Kidney tubule cell (primary cell): ENCODE measurements around the gene AFF3.
"Not testable (repeated sequence)": the region's sequence is repeated elsewhere in the genome, so short reads cannot be mapped to it uniquely, and the experiment has no call there.

Experiments
- DNase-seq: peaks from one replicate; pipeline ENCODE4 v3.0.0-alpha.2; 2018; ENCODE audit warnings: low spot score

The AFF3 gene

DNA sequence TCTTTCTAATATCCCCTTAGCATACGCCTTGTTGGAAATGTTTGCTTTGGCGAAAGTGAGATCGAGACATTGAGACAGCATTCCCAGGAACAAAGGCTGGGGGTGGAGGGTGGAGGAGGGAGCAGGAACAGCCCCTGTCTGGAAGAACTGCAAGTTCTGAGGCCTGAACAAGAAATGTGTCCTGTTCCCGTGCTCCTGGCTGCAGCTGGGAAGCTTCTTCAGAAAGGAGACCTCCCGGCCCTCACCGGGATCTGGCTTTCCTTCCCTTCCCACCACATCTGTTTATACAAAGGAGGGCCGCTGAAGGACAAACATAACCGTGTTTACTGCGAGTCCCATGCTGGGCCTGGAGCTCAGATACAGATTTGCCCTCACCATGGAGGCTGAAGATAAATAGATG lies 35.9 kb downstream of the AFF3 start:
- no peak for DNase-seq

DNA sequence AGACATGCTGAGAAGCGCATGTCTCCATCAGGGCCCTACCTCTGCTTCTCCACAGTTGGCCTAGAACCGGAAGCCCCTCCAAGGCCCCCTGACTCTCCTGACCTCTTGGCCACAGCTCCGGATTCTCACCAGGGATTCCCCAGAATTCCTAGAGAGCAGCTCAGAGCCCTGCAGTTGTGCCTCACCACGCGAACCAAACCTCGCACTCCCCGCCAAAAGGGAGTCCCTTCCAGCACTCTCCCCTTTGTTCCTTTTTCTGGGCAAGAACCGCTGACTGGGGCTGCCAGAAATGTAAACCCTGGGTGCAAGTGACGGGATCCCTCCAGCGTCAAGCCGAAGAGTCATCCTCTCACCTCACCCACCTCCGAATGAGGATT lies 36.7 kb downstream of the AFF3 start:
- DNase-seq, result no peak

DNA sequence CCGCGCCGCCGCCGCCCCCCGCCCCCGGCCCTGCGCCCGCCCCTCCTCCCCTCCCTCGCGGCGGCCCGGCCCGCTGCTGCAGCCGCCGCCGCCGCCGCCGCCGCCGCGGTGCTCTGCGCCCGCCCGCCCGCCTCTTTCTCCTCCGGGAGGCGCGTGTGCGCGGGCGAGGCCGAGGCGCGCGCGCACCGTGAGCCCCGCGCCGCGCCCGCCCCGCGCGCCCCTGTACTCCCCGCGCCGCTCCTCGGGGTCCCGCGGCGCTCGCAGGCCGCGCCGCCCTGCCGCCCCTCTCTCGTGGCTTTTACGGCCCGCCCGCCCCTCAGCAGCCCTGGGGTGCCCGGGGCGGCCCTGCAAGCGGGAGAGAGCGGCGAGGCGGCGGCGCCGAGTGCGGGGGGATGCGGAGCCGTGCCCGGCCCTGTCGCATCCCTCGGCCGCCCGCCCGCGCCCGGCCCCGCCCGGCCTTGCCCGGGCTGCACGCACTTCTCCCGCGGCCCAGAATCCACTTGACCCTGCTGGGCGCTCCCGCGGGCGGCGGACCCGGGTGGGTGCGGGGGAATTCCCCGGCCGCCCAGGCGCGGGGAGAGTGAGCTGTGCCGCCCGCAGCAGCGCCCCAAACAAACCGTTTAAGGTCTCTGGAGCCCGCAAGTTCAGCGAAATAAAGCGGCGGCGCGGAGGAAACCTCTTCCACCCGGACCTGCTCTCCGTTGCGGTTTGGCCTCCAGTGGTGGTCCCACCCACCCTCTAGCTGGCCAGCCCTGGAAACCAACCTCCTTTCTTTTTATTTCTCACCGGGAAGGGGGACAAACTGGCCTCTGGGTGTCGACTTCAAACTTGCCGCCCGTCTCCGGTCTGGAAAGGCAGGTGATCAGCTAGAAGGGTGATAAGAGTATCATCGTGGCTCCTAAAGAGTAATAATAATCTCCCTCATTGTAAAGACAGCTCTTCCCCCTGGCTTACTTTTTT lies 37.4 kb downstream of the AFF3 start:
- peak; percentile 7 for DNase-seq

DNA sequence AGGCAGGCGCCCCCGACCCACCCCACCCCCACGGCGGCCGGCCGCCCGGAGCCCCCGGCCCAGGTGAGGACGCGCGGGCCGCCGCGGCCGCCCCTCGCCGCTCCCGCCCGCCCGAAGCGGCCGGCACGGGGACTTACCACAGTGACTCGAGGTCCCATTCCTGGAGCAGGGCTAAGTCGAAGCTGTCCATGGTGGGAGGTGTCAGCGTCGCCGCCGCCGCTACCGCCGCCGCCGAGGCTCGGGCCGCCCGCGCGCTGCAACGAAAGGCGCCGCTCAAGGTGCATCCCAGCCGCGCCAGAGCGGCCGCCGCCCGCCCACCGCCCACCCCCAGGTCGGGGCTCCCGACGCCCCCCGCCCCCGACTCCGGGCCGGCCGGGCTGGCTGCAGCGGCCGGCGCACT lies 38.1 kb downstream of the AFF3 start:
- not testable (repeated sequence) for DNase-seq

DNA sequence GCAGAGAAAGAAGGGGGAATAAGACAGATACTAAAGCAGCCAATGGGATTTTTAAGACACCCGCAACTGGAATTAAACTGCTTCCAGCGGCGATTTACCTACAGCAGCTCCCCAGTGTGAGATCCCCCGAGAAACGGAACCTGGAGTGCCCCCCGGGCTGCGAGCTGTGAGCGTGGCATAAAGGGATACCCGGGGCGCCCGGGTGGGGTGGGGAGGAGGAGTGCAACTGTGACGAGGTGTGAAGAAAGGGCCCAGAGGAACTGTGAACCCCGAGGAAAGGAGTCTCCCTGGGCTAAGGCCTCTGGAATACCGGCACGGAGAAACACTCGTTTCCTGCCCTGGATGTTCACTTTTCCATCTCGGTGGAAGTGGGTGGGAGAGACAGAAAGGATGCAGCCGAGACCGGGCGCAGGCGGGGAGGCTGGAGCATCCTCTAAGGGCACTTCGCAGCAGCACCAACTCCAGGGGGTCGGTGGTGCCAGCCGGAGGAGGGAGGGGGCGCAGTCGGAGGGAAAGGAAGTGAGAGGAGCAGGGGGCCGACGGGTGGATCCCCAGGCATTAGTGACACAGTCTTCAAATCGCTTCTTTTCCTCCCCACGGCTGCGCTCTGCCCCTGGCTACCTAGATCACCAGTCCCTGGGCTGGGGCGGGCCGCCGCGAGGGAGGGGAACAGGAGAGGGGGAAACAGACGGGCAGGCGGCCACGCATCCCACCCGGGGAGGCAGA lies 38.7 kb downstream of the AFF3 start:
- DNase-seq, result not testable (repeated sequence)

DNA sequence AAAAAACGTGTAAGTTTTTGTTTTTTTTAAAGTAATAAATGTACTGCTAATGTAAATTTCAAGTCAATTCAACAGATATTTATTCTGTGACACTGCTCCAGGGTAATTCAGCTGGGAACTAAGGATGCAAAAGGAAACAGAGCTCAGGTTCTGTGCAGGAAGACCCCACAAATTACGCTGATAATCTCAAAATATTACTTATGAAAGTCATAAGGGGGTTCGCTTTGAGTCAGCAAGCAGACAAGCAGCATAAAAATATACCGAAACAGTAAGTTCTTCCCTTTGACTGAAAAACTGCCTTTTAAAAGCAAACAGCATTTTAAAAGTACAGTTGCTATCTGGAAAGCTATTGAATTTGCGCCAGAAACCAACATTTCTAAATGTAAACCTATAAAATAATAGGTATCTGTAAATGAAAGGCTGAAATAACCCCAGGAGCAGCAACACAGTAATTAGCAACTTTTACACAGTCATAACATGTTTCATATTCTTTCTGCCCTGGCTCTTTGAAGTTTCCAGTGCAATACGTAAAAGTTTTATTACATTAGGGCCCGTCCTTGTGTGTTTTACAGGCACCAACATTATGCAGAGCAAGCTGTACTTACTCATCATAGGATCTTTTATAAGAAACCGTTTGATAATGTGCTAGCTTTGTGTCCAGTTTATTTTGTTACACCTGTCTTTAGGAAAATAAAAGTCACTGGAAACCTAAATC lies 39.8 kb downstream of the AFF3 start:
- not testable (repeated sequence) for DNase-seq

DNA sequence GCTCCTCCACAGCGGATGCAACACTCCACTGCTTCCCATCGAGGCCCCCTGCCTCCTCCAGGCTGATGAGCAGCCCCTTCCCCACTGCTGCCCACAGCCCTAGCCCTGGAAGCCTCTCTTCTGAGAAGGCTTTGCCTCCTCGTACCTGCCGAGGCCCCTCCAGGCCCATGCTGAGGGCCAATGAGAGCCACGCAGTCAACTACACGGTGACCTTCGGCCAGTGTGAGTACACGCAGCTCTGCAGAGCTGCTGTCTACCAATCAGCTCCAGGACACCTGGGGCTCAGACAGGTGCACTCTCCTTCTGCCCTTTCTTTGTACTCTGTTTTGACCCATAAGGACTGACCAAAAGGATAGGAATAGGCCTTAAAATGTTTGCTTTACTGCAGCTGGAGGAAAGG lies 43.5 kb downstream of the AFF3 start:
- not testable (repeated sequence) for DNase-seq

DNA sequence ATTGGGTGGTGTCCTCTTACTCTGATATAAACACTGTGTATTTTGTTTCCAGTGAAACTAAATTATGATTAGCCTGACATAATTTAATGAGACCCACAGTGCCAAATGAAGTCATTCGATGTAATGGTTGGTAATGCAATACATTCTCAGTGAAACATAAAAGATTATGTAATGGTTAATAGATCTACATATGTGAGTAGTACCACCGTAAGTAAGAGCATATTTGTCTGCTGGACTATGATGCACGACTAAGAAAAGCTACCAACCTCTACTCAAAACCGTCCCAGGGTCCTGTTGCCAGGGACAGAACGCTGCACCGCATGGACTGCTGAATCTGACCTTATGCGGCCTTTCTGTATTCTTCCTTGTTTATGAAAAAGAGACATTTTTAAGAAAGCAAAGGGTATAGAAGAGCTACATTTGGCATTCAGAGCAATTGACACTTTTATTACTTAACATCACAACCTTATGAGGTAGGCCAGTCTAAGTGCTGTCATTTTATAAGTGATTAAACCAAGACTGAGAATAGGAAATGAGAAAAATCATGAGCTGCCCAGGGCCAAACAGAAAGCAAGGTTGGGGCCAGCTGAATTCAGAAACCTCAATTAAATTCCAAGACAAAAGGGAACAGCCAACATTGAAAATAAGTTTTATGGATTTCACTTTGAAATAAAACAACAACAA lies 44.6 kb downstream of the AFF3 start:
- DNase-seq, result not testable (repeated sequence)

DNA sequence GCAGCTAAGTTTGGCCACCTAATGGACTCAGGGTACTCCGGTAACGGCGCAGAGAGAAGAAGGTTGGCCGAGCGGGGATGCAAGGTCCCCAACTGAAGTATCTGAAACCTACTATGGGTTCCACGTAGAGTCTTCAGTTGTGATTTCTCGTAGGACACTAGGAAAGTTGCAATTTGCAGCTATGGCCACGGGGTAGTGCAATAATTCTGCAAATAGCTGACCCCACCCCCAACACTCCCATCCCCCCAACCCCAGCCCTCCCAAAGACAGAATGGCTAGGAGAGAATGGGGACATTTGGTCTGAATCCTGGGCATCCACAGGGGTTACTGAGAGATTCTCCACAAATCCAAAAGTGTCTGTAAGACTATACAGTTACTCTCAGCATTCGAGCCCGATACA lies 46.5 kb downstream of the AFF3 start:
- not testable (repeated sequence) for DNase-seq

DNA sequence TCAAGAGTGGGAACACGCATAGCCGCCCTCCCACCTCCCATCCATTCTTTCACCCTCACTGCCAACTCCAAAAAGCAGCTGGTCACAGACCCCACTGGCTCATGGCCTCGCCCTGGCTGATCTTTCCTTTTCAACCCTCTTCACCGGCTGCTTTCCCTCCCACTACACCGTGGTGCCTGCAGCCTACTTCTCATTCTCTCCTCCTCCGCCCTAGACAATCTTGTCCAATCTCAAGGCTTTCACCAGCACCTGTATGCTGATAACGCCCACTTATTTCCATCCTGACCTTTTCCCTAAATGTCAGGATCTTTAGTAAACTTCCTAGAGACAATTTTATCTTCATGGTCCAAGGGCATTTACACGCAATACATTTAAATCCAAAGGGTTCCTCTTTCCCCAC lies 50.6 kb downstream of the AFF3 start:
- not testable (repeated sequence) for DNase-seq

DNA sequence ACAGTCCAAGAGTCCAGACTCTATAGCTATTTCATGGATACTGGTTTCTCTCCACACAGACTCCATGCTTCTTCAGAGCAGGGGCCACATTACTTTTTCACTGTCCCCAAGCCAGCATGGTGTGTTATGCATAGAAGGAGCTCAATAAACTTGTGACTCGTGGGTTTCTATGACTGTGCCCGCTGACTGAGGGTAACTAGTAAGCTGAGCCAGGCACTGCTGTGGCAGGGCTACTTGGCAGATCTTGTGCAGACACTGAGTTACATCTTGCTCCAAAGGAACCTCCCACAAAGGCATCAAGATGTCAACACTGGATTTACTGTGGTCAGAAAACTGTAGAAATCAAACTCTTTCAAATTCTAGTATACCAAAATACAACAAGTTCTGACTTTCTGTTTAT lies 56.6 kb downstream of the AFF3 start:
- DNase-seq, result not testable (repeated sequence)

DNA sequence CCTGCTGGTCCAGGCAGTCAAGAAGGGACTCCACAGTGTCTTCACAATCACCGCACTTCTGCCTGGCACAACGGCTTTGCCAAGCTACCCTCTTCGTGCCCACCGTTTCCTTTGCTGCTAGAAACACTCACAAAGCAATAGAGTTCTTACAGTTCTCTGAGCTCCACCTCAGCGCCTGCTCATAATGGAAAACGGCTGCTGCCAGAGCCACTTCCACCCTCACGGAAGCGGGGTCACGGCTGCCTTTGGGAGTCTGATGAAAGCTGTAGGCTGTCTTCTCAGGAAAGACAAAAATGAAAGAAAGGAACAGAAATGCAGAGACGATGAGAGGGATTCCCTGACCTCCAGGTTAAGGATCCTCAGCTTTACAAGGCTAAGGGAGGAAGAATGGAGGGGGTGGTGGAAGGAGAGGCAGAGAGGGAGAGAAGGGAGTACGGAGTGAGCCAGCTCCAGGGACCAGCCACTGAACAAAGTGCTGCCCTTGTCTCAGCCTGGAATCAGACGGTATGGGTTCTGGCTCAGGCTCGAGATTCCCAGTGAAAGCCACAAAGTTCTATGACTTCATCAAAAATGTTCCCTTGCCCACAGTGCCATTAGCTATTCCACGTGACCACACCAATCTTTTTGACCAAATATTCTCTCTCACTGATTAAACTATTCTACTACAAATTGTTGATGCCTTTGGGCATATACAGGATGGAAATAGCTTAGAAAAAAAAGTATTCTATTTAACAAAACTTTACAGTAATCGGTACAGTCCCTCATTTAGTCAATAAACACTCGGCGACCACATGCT lies 58.8 kb downstream of the AFF3 start:
- not testable (repeated sequence) for DNase-seq

DNA sequence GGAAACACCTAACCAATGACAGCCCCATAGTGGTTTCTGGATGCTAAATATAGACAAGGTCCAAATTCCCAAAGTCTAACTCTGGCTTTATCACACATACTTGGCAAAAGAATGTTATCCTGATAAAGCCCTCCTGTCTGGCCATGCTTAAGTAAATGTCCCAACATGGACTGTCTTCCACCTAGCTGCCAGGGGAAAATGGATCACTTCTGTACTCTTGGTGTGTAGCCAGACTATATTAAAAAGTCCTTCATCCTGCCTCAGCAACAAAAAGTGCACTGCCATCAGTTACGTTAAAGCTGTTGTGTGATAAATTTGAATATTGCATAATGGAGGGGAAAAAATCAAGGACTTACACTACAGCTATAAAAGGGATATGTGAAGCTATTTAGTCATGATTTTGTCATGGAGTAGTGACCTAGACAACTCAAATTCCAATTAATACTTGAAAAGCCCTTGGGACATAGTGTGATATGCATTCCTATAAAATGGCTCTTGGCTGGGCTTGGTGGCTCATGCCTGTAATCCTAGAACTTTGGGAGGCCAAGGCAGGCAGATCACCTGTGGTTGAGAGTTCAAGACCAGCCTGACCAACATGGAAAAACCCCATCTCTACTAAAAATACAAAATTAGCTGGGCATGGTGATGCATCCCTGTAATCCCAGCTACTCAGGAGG lies 60.0 kb downstream of the AFF3 start:
- DNase-seq, result not testable (repeated sequence)

DNA sequence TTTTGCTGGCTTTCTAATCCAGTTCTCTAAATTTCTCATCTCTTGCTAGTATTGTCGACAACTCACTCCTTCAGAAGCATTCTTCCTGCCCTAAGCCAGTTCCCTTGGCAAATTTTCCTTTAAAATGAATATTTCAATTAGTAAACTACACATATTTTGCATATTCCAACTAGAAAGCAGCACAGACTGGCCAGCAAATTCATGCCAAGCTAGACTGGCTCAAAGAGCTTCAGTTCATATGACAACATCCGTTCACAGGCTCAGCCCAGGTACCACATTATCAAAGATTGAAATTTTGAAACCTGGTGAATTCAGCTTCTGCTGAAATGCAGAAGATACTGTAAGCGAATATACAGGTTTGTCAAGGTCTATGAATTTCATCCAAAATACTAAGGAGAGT lies 64.5 kb downstream of the AFF3 start:
- no peak for DNase-seq

DNA sequence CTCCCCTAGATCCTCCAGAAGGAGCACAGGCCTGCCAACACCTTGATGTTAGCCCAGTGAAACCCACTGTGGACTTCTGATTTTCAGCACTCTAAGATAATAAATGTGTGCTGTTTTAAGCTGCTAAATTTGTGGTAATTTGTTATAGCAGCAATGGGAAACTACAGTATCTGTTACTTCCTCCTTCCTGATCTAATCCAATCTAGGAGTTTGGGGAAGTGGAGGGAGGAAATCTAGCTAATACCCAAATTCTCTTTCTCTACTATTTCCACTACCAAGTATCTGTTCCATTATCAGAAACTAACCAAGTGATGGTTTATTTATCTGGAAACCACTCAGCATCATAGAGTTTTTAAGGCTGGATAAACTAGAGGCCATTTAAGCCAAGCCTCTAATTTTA lies 64.9 kb downstream of the AFF3 start:
- no peak for DNase-seq

DNA sequence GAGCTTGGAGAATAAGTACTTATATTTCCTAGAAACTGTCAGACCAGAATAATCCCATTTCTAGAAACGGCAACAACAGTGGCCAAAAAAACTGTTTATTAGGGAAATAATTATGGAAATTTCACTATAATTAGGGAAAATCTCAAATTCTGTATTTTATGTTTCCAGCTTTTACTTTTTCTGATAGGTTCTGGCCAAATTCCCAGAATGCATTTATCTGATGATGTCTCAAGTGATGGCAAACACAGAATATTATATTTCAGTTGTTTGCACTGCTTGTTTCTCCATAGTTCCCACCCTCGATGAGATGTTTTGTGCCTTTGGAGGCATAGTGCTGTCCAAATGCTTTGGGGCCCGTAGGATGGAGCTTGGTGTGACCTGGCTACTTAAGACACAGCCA lies 66.9 kb downstream of the AFF3 start:
- DNase-seq, result no peak

DNA sequence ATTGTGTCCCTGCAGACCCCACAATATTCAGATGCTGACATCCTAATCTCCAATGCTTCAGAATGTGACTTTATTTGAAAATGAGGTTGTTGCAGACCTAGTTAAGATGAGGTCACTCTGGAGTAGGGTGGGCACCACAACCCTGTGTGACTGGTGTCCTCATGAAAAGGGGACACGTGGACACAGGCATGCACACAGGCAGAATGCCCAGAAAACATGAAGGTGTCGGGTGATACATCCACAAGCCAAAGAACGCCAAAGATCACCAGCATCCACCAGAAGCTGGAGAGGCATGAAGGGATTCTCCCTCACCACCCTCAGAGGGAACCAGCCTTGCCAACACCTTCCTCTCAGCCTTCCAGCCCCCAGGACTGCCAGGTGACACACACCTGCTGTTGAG lies 69.3 kb downstream of the AFF3 start:
- no peak for DNase-seq

DNA sequence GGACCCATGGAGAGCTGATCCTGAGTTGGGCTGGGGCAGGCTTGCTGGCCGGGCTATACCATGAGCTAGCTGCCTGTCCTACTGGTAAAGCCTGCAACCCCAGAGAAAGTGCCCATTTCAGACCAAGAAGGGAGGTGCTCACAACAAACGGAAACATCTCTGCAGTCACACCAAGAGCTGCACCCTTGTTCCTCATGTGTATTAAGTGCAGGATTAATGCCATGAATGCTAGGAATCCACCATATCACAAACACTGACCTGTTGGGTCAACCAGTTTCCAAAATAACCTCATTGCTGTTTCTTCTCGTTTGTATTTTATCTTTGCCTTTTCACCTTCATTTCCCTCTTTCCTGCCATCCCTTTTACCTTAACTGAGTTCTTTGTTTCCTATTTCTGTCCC lies 69.9 kb downstream of the AFF3 start:
- DNase-seq, result no peak

DNA sequence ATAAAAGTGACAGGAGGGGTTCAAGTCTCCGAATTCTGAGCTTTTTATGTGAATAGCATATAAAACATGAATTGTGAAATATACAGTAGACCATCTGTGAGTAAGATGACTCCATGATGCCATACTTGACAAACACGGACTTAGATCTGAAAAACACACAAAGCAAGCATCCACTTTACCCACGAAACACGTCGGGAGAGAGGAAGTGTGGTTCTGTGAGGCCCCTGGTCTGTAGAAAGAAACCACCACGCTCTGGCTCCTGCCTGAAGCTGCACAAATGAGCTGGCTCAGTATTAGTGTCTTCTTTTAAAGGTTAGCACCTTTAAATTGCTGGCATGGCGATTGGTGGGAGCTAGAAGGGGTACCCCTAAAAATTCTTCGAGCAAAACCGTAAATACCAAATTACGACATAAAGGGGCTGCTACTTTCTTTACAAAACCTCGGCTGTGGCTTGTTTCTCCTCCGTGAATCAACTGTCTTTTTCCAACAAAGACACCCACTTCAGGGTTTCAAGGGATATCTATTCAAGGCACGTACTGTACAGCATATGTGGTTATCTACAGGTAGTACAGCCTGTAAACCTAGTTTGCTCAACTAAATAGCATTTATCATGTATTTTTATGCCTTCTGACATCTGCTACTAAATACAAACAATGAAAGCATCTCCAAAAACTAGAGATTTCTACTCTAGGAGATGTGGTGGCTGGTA lies 70.9 kb downstream of the AFF3 start:
- DNase-seq, result no peak

DNA sequence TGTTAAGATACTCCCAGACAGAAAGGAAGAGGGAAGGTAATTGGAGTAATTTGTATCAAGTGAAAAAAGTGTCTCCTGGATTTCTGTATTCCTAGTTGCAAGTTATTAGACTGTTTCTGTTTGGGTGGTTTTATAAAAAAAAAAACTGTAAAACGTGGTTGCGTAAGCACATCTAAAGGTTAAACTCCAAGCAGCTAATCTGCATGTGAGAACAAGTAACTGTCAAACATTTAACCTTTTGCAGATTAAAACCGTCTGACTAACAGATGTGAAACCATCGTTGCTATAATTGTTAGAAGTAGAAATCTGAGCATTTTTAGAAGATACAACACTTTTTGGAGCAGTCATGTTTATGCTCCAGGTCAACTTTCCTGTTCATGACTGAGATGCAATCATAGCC lies 72.3 kb downstream of the AFF3 start:
- peak; percentile 14 for DNase-seq
